Keratinocyte (primary cell): ENCODE data around the gene RBM47. TPM values are rescaled to one million over a fixed set of nuclear protein-coding genes. Genes with fewer than 3 reads are reported as not detected.

Source experiments
- DNase-seq: peaks from one replicate; pipeline ENCODE4 v3.0.0-alpha.2; 2011; ENCODE audit warnings: low read depth, missing footprints, low spot score
- FAIRE-seq: peaks from 2 replicates; lab custom pipeline; 2011; peaks lifted over from hg19 to GRCh38; lab: Jason Lieb, UNC
- H2AFZ ChIP-seq: 2 replicates; pipeline ENCODE4 v1.6.0; 2012; ENCODE audit warnings: low read length, control low read depth, inconsistent platforms; ENCODE audit not compliant: control insufficient read depth
- H3K27ac ChIP-seq: 2 replicates; pipeline ENCODE4 v1.5.1; 2011; ENCODE audit warnings: low read length; ENCODE audit not compliant: control insufficient read depth, insufficient read depth
- H3K27me3 ChIP-seq: 3 replicates; pipeline ENCODE4 v1.6.0; 2011; ENCODE audit warnings: low read length; ENCODE audit not compliant: control insufficient read depth, insufficient read depth; ENCODE audit errors: extremely low read depth
- H3K36me3 ChIP-seq, 2 experiments: 2 replicates in 1 of 2; 3 replicates in 1 of 2; pipeline ENCODE4 v1.5.1; 2011; ENCODE audit warnings: low read length in 2 of 2, mild to moderate bottlenecking in 1 of 2; ENCODE audit not compliant: control insufficient read depth in 2 of 2, insufficient read depth in 2 of 2; ENCODE audit errors: extremely low read depth in 1 of 2
- H3K4me1 ChIP-seq: 3 replicates; pipeline ENCODE4 v1.5.1; 2011; ENCODE audit warnings: low read length; ENCODE audit not compliant: control insufficient read depth, insufficient read depth; ENCODE audit errors: extremely low read depth
- H3K4me2 ChIP-seq: 3 replicates; pipeline ENCODE4 v1.6.0; 2011; ENCODE audit warnings: low read depth, low read length; ENCODE audit not compliant: control insufficient read depth, insufficient read depth; ENCODE audit errors: extremely low read depth
- H3K4me3 ChIP-seq, 3 experiments: fragments of 200-600 bp in 1 of 3; sonication (generic) in 1 of 3; 2 replicates in 2 of 3; 3 replicates in 1 of 3; pipeline ENCODE4 v1.5.1; 2011 to 2016; ENCODE audit warnings: low read length in 3 of 3, mild to moderate bottlenecking in 3 of 3, control low read depth in 2 of 3, inconsistent platforms in 1 of 3, low read depth in 1 of 3, mixed read lengths in 1 of 3, mixed run types in 1 of 3, moderate library complexity in 1 of 3; ENCODE audit not compliant: control insufficient read depth in 2 of 3, insufficient read depth in 2 of 3; ENCODE audit errors: extremely low read depth in 1 of 3
- H3K79me2 ChIP-seq: 2 replicates; pipeline ENCODE4 v1.6.0; 2012; ENCODE audit warnings: low read length; ENCODE audit not compliant: control insufficient read depth, insufficient read depth
- H3K9ac ChIP-seq: 3 replicates; pipeline ENCODE4 v1.6.0; 2011; ENCODE audit warnings: low read length; ENCODE audit not compliant: control insufficient read depth, insufficient read depth; ENCODE audit errors: extremely low read depth
- H3K9me1 ChIP-seq: 3 replicates; pipeline ENCODE4 v1.6.0; 2011; ENCODE audit warnings: low read length; ENCODE audit not compliant: control insufficient read depth, insufficient read depth; ENCODE audit errors: extremely low read depth
- H3K9me3 ChIP-seq: 2 replicates; pipeline ENCODE4 v1.5.1; 2012; ENCODE audit warnings: low read depth, low read length; ENCODE audit not compliant: control insufficient read depth
- H4K20me1 ChIP-seq: 3 replicates; pipeline ENCODE4 v1.6.0; 2011; ENCODE audit warnings: low read length; ENCODE audit not compliant: control insufficient read depth, insufficient read depth; ENCODE audit errors: extremely low read depth
- CTCF ChIP-seq, 3 experiments: IDR thresholded peaks in 1 of 3; conservative IDR thresholded peaks in 1 of 3; optimal IDR thresholded peaks in 1 of 3; 2 replicates in 2 of 3; 3 replicates in 1 of 3; pipeline versions ENCODE3 to v1.5.1; 2011; ENCODE audit warnings: low read length in 3 of 3, mild to moderate bottlenecking in 3 of 3, moderate library complexity in 2 of 3, control low read depth in 1 of 3, inconsistent platforms in 1 of 3; ENCODE audit not compliant: insufficient read depth in 2 of 3; ENCODE audit errors: extremely low read depth in 1 of 3
- EZH2 ChIP-seq: IDR thresholded peaks from one replicate; pipeline ENCODE4 v1.6.1; 2012; ENCODE audit warnings: inconsistent platforms, mild to moderate bottlenecking, low read length, moderate library complexity
- dilution Hi-C: fragments of 300-500 bp; cut with MboI; formaldehyde crosslinking; loops from one replicate; pipeline ENCODE4 v1.7.0; 2020; ENCODE audit warnings: low sequenced_read_pairs; ENCODE audit not compliant: extremely low pct_ligation_motif_present
- polyA plus RNA-seq, 5 experiments: library from polyadenylated mRNA; depleted of rRNA in 3 of 5; stranded (reverse) in 3 of 5; stranded (forward) in 1 of 5; unstranded in 1 of 5; fragments of >200 nt; gene quantifications; 1 replicate in 1 of 5; 2 replicates in 3 of 5; 3 replicates in 1 of 5; pipeline versions ENCODE4 v1.2.1 to v1.2.3, GENCODE V29; 2011 to 2012; ENCODE audit warnings: missing spikeins in 2 of 5, low read depth in 1 of 5, low replicate concordance in 1 of 5

RBM47 gene
- polyA plus RNA-seq, 1 donor (not counting 4 experiments of a cell fraction or from before 2014, with no cell fraction given) = 6.9 TPM

DNA sequence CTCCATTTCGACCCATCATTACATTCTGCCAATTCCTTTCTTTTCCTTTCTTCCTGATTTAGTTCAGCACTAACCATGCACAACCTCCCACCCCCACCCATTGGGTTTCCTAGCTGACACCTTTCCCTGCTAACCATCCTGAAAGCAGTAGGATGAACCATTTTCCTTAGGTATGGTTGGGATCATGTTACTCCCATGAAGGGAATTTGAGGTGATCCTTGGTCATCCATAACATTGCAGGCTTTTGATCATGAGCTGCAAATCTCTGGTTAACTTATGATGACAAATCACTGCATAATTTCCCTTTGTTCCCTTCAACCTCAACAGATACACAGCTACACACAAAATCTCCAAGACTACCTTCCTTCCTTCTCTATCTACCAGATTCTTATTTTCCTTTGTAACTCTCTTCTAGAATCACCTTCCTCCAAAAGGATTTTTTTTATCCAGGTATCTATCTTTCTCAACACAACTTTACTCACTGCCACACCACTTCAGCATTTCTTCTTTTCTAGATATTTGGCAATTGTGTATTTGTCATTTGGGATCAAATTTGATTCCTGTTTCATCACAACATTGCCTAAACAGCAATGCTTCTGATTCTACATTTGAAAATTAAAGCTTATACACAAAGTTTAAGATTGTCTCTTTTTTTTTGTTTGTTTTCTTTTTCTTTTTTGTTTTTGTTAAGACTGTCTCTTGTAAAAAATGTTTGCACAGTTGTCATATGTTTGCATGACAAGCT is 145.1 kb downstream of the RBM47 start:
- dilution Hi-C loops = no loop called here
- H3K9ac ChIP-seq = no peak overlapping the region
- FAIRE-seq (peak; percentile 32), DNase-seq (no peak)
- H3K4me2 ChIP-seq = no peak overlapping the region
- H3K36me3 ChIP-seq = no peaks in the 10 kb centered on the region
- peaks cover 9% of the 10 kb centered on the region for H3K4me1 ChIP-seq
- H4K20me1 ChIP-seq = no peaks in the 10 kb centered on the region
- no peaks in the 10 kb centered on the region for H3K9me1 ChIP-seq
- no peaks in the 10 kb centered on the region for H3K79me2 ChIP-seq
- H3K9me3 ChIP-seq = no peaks in the 10 kb centered on the region
- H2AFZ ChIP-seq = no peak overlapping the region
- H3K4me3 ChIP-seq = no peak overlapping the region
- TF ChIP-seq EZH2 (no peak), CTCF (optimal IDR thresholded peaks at IDR 0.05 in 1 of 3, IDR thresholded peaks at IDR 0.05 in 1 of 3, conservative IDR thresholded peaks at IDR 0.05 in 1 of 3; ENCODE audit: extremely low read depth in 1 of 3, insufficient read depth in 2 of 3, low read length in 3 of 3) (no peak)
- H3K27ac ChIP-seq = no peak overlapping the region
- no peaks in the 10 kb centered on the region for H3K27me3 ChIP-seq

DNA sequence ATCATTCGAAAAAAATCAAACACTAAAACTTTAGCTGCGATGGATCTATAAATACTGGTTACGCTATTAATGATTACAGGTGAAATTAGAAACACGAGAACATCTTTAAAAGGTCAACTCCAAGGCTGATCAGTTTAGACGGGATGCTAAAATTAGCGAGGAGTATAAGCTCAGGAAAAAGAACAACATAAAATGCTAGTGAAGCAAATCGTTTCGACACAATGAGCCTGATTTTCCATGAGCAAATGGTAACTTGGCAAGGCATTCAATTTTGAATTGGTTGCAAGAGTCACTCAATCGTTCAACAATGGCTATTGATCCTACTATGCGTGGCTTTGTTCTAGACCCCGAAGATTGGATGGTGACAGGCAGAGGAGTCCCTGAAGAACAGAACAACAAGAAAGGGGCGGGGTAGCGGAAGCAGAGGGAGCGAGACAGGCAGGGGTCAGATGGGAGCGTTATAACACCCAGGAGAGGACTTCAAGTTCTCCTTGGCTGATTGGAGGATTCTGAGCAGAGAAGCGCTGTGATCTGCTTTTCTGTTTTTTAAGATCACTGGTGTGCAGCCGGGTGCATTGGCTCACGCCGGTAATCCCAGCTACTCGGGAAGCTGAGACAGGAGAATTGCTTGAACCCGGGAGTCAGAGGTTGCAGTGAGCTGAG is 146.5 kb downstream of the RBM47 start:
- dilution Hi-C loops = no loop called here
- Histone ChIP-seq H3K4me3 (no peak overlapping the region), H3K79me2 (no peaks in the 10 kb centered on the region), H3K36me3 (no peaks in the 10 kb centered on the region), H3K9ac (no peak overlapping the region), H3K27ac (no peak overlapping the region), H3K27me3 (no peaks in the 10 kb centered on the region), H2AFZ (no peak overlapping the region), H3K9me3 (no peaks in the 10 kb centered on the region), H3K4me2 (no peak overlapping the region), H3K4me1 (peaks cover 9% of the 10 kb centered on the region), H3K9me1 (no peaks in the 10 kb centered on the region), H4K20me1 (no peaks in the 10 kb centered on the region)
- no peak for DNase-seq
- no peak for TF ChIP-seq CTCF (optimal IDR thresholded peaks at IDR 0.05 in 1 of 3, IDR thresholded peaks at IDR 0.05 in 1 of 3, conservative IDR thresholded peaks at IDR 0.05 in 1 of 3; ENCODE audit: extremely low read depth in 1 of 3, insufficient read depth in 2 of 3, low read length in 3 of 3)
- TF ChIP-seq EZH2 = no peak
- no peak for FAIRE-seq
